GM18519 (cell line): ENCODE data around the gene RGL2.
A peak's percentile ranks its signal among the peaks of the same experiment; 100 is the strongest.
"Not testable (repeated sequence)": the region's sequence is repeated elsewhere in the genome, so short reads cannot be mapped to it uniquely, and the experiment has no call there.

Experiments used
- ATAC-seq: cut with Tn5 transposase; IDR thresholded peaks from one replicate; pipeline ENCODE4 v1.9.1; 2021; ENCODE audit warnings: mild to moderate bottlenecking, moderate library complexity; ENCODE audit not compliant: unreplicated experiment, low FRiP score

The RGL2 gene

GRCh38 chr6:33294086-33294823 lies 4.5 kb downstream of the RGL2 start:
- ATAC-seq, result no peak

- no peak for ATAC-seq
Measured at GRCh38 chr6:33292996-33293682, 5.6 kb downstream of the RGL2 start.

DNA sequence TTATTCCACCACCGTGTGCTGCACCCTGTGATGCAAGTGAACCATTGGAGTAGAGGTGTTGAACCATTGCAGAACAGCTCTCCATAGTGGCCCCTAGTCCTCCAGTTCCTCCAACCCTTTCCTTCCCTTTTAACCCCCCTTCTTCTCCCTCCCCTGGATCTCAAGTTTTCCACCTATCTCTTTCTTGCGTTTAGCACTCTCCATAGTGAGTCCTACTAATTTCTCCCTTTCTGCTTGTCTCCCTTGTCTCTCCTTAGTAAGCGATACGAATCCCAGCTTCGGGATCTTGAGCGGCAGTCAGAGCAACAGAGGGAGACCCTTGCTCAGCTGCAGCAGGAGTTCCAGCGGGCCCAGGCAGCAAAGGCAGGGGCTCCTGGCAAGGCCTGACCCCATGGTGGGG lies 8.3 kb downstream of the RGL2 start:
- ATAC-seq, result no peak

DNA sequence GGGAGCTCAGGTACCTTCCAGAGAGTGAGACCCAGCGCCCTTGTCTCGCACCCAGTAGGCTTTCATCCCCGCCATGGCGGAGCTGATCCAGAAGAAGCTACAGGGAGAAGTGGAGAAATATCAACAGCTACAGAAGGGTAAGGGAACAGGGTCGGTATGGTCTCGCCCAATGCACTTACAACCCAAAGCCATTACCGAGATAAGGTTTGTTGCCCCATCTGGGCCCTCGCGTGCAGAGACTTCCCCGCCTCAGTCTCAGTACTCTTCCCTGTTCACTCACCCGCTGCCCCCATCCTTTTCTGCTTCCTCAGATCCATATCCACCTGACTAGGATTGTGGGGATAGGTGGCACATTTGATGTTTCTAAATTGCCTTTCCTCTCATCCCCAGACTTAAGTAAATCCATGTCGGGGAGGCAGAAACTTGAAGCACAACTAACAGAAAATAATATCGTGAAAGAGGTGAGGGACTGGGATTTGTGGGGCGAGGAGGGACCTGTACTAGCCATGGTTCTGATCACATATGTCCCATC lies 8.9 kb downstream of the RGL2 start:
- ATAC-seq, result no peak

DNA sequence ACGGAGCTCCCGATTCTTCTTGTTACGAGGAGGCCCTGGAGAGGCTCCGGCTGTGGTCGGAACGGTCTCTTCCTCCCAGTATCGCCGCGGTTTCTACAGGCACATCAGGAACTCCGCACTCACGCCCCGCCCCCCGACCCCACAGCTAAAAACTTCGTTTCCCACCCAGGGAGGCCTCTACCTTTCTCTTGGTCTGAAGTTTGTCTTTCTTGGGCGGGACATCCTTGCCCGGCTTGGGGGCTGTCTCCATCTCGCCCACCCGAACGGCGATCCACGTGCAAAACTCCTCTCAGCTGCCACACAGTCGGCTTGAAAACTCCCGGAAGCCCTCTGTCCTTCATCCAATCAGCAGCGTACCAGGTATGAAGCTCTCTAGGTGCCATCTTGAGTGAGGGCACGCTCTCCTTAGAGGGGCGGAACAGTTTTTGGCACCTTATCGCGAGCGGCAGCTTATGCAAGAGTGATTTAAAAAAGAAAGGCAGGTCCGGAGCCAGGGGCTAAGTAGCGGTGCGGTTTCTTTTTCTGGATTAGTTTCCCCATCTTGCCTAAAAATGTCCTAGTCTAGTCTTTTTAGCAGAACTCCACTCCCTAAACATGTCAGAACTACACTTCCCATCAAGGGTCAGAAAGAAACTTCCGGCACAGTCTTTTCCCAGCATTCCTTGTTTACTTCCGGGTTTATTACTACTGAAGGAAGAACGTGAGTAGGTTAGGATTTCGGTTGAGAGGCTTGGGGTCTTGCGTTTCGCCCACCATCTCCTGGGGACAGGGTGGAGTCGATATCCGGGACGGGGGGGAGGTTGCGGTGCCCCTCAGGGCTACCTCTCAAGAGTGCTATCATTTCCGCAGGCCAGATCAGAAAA lies 9.6 kb downstream of the RGL2 start, which contains the start of the genes PFDN6 and WDR46:
Gene PFDN6, plus strand, starts transcription at position 681 of the 863 bp plus-strand sequence. CDS start 256 bp downstream, outside the sequence.
Gene WDR46, minus strand, starts transcription at position 319 of the 863 bp plus-strand sequence. Its CDS starts 69 bp downstream, at position 250.
- ATAC-seq, result peak; percentile 64

DNA sequence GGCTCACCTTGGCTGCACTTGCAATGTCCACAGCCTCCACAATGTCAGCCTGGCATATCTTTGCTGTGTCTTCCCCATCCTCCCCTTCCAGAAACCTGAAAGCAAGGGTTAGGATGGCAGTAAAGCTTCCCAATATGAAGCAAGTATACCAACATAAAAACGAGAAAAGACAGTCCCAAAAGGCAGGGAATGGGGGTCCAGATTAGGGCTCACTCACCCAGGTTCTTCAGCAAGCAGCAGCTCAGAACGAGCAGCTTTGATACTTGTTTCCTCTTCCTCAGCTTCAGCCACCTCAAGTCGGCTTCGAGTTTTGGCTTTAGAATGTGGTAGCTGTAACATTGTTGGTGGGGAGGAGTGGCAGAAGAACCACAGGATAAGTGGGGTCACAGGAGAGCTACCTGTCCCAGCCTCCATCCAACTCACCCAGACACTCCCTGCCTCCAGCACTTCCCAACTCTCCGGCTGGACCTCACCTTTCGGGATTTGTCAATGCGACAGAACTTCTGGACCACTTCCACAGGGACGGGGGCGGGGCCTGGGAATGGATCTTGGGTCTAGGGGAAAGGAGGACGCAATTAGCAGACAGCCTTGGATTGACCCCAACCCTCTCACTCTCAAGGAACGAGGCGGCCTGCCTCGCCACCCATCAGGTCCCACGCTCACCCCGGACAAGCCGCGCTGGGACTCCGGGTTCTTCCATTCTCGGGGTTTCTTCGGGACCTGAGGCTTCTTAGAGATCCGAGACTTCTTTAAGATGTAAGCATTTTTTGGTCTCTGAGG lies 10.4 kb downstream of the RGL2 start:
- ATAC-seq, result no peak

- no peak for ATAC-seq
Measured at GRCh38 chr6:33286946-33287914, 11.5 kb downstream of the RGL2 start.

GRCh38 chr6:33285214-33285613 lies 13.5 kb downstream of the RGL2 start:
- ATAC-seq, result not testable (repeated sequence)

- no peak for ATAC-seq
Measured at GRCh38 chr6:33280539-33280938, 18.2 kb downstream of the RGL2 start.

DNA sequence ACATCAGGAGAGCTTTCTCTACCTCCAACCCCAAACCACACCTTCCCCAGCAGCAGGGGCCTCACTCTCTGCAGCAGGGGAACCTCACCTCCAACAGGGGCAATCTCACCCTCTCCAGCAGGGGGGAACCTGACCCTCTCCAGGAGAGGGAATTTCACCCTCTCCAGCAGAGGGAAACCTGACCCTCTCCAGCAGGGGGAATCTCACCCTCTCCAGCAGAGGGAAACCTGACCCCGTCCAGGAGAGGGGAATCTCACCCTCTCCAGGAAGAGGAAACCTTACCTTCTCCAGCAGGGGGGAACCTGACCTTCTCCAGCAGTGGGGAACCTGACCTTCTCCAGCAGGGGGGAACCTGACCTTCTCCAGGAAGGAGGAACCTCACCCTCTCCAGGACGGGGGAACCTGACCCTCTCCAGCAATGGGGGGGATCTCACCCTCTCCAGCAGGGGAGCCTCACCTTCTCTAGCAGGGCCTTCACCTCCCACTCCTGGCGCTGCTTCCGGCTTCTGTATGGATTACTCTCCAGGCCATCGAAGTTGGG lies 18.7 kb downstream of the RGL2 start:
- ATAC-seq, result no peak

- no peak for ATAC-seq
Measured at GRCh38 chr6:33279257-33279695, 19.5 kb downstream of the RGL2 start.

DNA sequence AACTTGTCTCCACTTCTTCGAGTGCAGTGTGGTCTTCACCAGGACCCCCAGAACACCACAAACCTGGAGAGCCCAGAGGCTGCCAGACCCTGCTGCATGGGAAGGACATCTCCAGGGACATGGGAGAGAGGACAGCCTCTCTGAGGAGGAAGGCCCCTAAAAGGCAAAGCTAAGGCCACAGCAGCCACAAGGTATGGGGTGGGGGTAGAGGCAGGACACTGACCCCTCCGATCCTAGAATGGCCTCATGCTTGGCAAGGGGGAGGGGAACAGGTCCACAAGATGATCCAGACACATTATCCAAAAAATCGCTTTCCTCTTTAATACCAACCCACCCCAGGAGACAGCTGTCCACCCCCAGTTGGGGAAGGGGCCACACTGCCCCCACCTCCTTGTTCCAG lies 19.9 kb downstream of the RGL2 start:
- ATAC-seq, result no peak

DNA sequence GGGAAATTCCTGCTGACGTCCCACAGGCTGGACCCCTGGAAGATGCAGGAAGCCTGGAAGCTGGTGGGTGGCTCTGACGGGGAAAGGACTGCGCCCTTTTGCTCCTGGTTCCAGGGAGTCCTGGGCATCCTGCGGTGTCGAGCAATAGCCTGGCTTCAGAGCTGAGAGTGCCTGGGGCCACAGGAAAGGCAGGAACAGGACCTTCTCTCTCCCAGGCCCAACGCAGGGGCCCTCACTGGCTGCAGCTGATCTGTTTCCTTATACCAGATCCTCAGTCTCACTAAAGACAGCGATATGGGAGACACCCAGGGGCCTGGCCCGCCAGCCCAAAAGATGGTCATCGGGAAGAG lies 20.4 kb downstream of the RGL2 start:
- no peak for ATAC-seq

GRCh38 chr6:33277663-33278391 lies 20.9 kb downstream of the RGL2 start:
- no peak for ATAC-seq

- peak; percentile 40 for ATAC-seq
Measured at GRCh38 chr6:33276864-33277662, 21.7 kb downstream of the RGL2 start, which contains the start of gene B3GALT4. Gene B3GALT4, plus strand, starts transcription at chr6:33277123. Its CDS starts 297 bp downstream, at chr6:33277420.

GRCh38 chr6:33276581-33276863 lies 22.2 kb downstream of the RGL2 start:
- no peak for ATAC-seq
